GM06990 (cell line): Measurements from ENCODE around the gene SLCO4A1.

Experiments used
- DNase-seq: peaks from one replicate; pipeline ENCODE4 v3.0.0-alpha.2; 2011; ENCODE audit not compliant: insufficient read length; ENCODE audit errors: extremely low read depth
- H3K27me3 ChIP-seq: replicated peaks from 2 replicates; pipeline ENCODE4 v1.6.0; 2011; ENCODE audit warnings: low read length; ENCODE audit not compliant: control insufficient read depth, insufficient read depth
- H3K36me3 ChIP-seq: 2 replicates; pipeline ENCODE4 v1.5.1; 2011; ENCODE audit warnings: low read length; ENCODE audit not compliant: control insufficient read depth, insufficient read depth
- H3K4me3 ChIP-seq: replicated peaks from 2 replicates; pipeline ENCODE4 v1.5.1; 2011; ENCODE audit warnings: low read depth, mild to moderate bottlenecking, control low read depth, low read length
- TF ChIP-seq, protein P1 (sequence below): IDR thresholded peaks from 2 replicates; pipeline ENCODE4 v1.5.1; 2011; ENCODE audit warnings: low read length, control low read depth, mild to moderate bottlenecking, inconsistent platforms; ENCODE audit not compliant: insufficient read depth, poor library complexity, severe bottlenecking

The SLCO4A1 gene

DNA sequence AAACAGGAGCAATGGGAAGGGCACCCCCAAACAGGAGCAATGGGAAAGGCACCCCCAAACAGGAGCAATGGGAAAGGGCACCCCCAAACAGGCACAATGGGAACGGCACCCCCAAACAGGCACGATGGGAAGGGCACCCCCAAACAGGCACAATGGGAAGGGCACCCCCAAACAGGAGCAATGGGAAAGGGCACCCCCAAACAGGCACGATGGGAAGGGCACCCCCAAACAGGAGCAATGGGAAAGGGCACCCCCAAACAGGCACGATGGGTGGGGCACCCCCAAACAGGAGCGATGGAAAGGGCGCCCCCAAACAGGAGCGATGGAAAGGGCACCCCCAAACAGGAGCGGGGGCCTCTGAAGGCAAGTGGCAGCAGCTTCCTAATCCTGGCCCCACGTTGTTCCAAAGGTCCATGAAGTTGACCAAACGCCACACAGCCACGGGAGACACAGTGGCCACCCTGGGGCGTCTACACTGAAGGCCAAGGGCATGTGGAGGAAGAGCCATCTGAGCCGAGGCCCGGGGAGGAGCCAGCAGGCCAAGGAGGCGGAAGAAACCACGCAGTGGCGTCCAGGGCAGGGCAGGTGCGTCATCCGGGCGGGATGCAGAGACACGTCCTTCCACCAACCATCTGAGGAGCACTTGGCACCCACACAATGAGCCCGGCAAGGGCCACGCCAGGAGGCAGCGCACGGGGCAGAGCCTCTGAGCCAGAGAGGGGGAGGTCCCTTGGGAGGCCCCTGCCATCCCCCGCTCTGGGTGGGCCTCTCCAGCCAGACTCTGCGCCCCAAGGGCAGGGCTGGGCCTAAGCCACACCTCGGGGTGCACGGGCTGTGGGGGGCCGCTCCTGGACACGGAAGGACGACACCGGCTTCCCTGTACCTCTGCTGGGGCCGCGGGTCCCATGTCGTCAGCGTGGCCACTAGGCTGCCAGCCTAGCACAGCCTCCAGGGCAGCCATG is 44.8 kb downstream of the SLCO4A1 start:
- Histone ChIP-seq H3K36me3 (no peaks in the 10 kb centered on the region), H3K4me3 (no peak overlapping the region), H3K27me3 (no peaks in the 10 kb centered on the region; the same call in 1 of the 2 replicates)
- no peak for DNase-seq
- TF ChIP-seq, protein P1, sequence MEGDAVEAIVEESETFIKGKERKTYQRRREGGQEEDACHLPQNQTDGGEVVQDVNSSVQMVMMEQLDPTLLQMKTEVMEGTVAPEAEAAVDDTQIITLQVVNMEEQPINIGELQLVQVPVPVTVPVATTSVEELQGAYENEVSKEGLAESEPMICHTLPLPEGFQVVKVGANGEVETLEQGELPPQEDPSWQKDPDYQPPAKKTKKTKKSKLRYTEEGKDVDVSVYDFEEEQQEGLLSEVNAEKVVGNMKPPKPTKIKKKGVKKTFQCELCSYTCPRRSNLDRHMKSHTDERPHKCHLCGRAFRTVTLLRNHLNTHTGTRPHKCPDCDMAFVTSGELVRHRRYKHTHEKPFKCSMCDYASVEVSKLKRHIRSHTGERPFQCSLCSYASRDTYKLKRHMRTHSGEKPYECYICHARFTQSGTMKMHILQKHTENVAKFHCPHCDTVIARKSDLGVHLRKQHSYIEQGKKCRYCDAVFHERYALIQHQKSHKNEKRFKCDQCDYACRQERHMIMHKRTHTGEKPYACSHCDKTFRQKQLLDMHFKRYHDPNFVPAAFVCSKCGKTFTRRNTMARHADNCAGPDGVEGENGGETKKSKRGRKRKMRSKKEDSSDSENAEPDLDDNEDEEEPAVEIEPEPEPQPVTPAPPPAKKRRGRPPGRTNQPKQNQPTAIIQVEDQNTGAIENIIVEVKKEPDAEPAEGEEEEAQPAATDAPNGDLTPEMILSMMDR = no peak

DNA sequence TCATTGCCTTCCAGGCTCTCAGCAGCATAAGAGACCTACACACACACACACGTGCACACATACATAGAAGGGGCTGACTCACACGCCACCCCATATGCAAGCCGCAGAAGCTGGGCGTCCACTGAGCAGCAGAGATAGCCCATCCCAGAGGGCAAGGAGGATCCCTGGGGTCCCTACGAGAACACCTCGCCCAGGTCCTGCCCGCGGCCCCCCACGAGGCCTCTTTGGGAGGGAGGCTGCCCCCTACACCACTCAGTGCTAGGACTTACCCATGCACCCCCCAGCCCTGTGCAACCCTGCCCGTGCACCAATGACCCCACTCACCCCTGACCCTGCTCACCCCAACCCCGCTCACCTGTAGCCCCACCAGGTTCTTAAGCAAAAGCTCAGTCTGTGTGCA is 45.8 kb downstream of the SLCO4A1 start:
- DNase-seq = no peak

GRCh38 chr20:62688855-62689460 is 46.7 kb downstream of the SLCO4A1 start:
- Histone ChIP-seq H3K36me3 (no peaks in the 10 kb centered on the region), H3K4me3 (no peak overlapping the region), H3K27me3 (peaks cover 5% of the 10 kb centered on the region)
- DNase-seq = no peak
- TF ChIP-seq, protein P1 = no peak

More for the DNA sequence above, 45.8 kb downstream of the SLCO4A1 start:
- TF ChIP-seq, protein P1 = no peak
- no peaks in the 10 kb centered on the region; the same call in 1 of the 2 replicates for H3K27me3 ChIP-seq
- H3K36me3 ChIP-seq = no peaks in the 10 kb centered on the region
- no peak overlapping the region for H3K4me3 ChIP-seq

DNA sequence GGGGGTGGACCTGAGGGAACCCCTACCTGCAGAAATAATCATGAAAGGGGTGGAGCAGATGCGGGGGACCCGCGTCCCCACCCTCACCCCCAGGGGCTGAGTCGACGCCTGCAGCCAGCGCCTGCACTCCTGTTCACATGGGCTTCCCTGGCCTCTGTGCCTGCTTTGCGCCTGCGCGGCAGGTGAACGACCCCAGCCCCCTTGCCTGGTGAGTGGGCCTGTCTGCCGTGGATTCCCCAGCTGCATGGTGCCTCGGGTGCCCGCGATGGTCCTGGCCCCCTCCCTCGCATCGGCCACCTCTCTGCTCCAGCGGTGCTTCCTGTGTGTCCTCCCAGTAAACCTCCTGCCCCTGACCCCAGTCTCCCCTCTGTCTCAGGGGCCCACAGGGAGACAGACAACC is 47.6 kb downstream of the SLCO4A1 start:
- peaks cover 5% of the 10 kb centered on the region for H3K27me3 ChIP-seq

GRCh38 chr20:62690261-62690820 is 48.0 kb downstream of the SLCO4A1 start:
- DNase-seq = no peak
- H3K36me3 ChIP-seq = no peaks in the 10 kb centered on the region
- H3K4me3 ChIP-seq = no peak overlapping the region
- TF ChIP-seq, protein P1 = no peak
- peaks cover 5% of the 10 kb centered on the region for H3K27me3 ChIP-seq

More for the DNA sequence above, 47.6 kb downstream of the SLCO4A1 start:
- DNase-seq = no peak
- TF ChIP-seq, protein P1 = no peak
- Histone ChIP-seq H3K4me3 (no peak overlapping the region), H3K36me3 (no peaks in the 10 kb centered on the region)
